Progenitor cell of endocrine pancreas (in vitro differentiated cells): ENCODE results near the gene DCC. TPM values are rescaled to one million over a fixed set of nuclear protein-coding genes. Genes with fewer than 3 reads are reported as not detected.

Experiments
- DNase-seq: peaks from one replicate; pipeline ENCODE4 v3.0.0; 2021; ENCODE audit warnings: low spot score; ENCODE audit not compliant: unreplicated experiment
- H3K27ac Mint-ChIP-seq: 2 replicates; pipeline ENCODE4 v1.8.0; 2021; ENCODE audit warnings: mild to moderate bottlenecking, moderate library complexity, mixed read lengths
- H3K27me3 Mint-ChIP-seq: 2 replicates; pipeline ENCODE4 v1.8.0; 2021; ENCODE audit warnings: mixed read lengths
- H3K36me3 Mint-ChIP-seq: 2 replicates; pipeline ENCODE4 v1.8.0; 2022; ENCODE audit warnings: mixed read lengths; ENCODE audit not compliant: insufficient read depth
- H3K4me1 Mint-ChIP-seq: 2 replicates; pipeline ENCODE4 v1.8.0; 2021; ENCODE audit warnings: low read depth, mixed read lengths
- H3K4me3 Mint-ChIP-seq: 2 replicates; pipeline ENCODE4 v1.8.0; 2021; ENCODE audit warnings: low read depth, mild to moderate bottlenecking, moderate library complexity, mixed read lengths
- H3K9me3 Mint-ChIP-seq: 2 replicates; pipeline ENCODE4 v1.8.0; 2021; ENCODE audit warnings: low read depth, mixed read lengths
- total RNA-seq: library from RNA; stranded (reverse); gene quantifications from 2 replicates; pipeline ENCODE4 v1.2.1, GENCODE V29; 2021
- TF ChIP-seq, protein P1 (sequence below): fragments of 200-600 bp; sonication (generic); IDR thresholded peaks from one replicate; pipeline ENCODE4 v1.5.0; 2021; ENCODE audit warnings: antibody characterized with exemption, mild to moderate bottlenecking; ENCODE audit not compliant: unreplicated experiment

DCC gene
- total RNA-seq, 1 donor from 2014 or later, result 8.4 TPM

DNA sequence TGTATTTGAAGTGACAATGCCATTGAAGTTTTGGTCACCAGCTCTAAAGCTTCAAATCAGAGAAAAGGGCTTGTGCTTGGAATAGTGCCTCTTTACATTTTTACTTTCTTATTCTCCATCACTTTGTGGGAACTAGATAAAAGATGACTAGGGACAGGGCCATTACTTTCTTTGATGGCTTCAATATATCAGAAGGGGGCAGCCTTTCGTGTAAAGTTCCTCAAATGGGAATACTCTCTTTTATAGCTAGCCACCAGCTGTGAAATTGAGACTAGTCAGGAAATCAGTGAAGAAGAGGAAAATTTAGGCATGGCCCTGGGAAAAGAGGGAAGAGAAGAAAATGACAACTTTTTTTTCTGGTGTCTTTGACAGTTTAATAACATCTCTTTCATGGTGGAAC is 242.5 kb downstream of the DCC start:
- no peak for DNase-seq
- no peak overlapping the region for H3K4me3 Mint-ChIP-seq
- peaks cover 5% of the 10 kb centered on the region for H3K27me3 Mint-ChIP-seq
- H3K27ac Mint-ChIP-seq, result no peak overlapping the region
- peaks cover 2% of the 10 kb centered on the region for H3K4me1 Mint-ChIP-seq
- no peaks in the 10 kb centered on the region for H3K9me3 Mint-ChIP-seq
- TF ChIP-seq, protein P1, sequence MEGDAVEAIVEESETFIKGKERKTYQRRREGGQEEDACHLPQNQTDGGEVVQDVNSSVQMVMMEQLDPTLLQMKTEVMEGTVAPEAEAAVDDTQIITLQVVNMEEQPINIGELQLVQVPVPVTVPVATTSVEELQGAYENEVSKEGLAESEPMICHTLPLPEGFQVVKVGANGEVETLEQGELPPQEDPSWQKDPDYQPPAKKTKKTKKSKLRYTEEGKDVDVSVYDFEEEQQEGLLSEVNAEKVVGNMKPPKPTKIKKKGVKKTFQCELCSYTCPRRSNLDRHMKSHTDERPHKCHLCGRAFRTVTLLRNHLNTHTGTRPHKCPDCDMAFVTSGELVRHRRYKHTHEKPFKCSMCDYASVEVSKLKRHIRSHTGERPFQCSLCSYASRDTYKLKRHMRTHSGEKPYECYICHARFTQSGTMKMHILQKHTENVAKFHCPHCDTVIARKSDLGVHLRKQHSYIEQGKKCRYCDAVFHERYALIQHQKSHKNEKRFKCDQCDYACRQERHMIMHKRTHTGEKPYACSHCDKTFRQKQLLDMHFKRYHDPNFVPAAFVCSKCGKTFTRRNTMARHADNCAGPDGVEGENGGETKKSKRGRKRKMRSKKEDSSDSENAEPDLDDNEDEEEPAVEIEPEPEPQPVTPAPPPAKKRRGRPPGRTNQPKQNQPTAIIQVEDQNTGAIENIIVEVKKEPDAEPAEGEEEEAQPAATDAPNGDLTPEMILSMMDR, result no peak
- no peaks in the 10 kb centered on the region for H3K36me3 Mint-ChIP-seq

DNA sequence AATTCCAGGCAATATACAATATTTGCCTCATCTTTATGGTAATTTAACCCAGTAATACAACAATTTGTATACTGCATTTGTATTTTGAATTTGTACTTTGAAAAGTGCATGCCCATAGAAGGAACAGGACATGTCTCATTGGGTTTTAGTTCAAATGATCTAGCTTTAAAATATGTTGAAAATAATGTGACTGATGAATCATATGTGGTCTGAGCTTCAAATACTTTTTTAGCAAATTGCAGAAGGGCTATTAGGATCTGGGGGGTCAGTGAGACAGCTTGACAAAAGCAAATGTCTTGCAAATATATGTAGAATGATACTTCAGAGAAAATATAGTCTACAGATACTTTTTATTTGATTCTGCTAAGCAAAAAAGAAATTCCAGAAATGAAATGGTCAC is 248.9 kb downstream of the DCC start:
- Mint-ChIP-seq H3K4me1 (peaks cover 2% of the 10 kb centered on the region), H3K36me3 (no peaks in the 10 kb centered on the region), H3K4me3 (no peak overlapping the region), H3K27ac (no peak overlapping the region), H3K9me3 (peaks cover 4% of the 10 kb centered on the region), H3K27me3 (peaks cover 3% of the 10 kb centered on the region)
- no peak for DNase-seq
- TF ChIP-seq, protein P1, result no peak

DNA sequence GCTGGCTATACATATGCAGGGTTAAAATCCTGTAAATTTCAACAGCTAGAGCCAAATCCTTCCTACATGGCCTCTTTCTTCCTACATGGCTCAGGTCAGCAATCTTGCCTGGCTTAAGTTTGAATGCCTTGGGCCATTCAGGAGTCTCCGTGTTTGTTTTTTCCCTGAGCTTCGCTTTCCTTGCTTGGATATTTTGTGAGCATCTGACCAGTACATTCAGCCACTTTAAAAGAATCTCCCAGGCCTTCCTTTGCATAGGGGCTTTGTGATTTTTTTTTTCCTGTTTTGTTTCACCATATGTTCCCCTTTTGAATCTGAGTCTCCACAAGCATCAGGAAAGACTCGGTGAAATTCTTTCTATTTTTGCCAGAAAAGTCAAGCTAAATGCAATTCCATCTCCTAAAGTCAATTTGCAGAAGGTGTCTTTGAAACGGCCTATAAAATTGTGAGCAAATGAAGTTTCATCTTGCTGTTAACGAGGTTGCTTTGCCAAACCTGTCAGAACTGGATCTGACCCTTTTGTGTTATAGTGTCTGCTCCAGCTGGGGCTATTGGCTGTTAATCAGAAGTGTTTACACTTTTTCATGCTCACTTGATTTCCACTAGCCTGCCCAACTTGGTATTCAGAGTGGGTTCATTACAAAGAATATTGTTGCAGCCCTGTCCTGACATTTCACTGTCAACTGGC is 256.9 kb downstream of the DCC start:
- no peak for DNase-seq
- no peaks in the 10 kb centered on the region for H3K36me3 Mint-ChIP-seq
- TF ChIP-seq, protein P1, result no peak
- peaks cover 16% of the 10 kb centered on the region for H3K4me1 Mint-ChIP-seq
- H3K9me3 Mint-ChIP-seq, result peaks cover 4% of the 10 kb centered on the region
- H3K27ac Mint-ChIP-seq, result no peak overlapping the region
- H3K27me3 Mint-ChIP-seq, result peaks cover 15% of the 10 kb centered on the region
- no peak overlapping the region for H3K4me3 Mint-ChIP-seq

DNA sequence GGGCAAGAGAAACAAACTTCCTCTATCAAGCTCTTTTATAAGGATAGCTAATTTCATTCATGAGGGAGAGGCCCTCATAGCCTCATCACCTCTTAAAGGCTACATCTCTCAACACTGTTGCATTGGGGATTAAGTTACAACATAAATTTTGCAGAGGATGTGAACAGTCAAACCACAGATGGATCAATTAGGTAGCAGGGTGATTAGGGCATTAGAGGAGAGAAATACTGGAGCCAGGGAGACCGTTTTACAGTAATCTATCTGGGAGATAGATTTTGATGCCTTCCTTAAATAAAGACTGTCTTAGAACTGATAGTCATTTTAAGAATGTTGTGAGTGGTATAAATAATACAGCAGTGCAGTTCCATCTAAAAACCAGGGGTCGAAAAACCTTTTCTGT is 258.9 kb downstream of the DCC start:
- Mint-ChIP-seq H3K4me1 (peaks cover 16% of the 10 kb centered on the region), H3K9me3 (no peaks in the 10 kb centered on the region), H3K27me3 (peaks cover 22% of the 10 kb centered on the region), H3K4me3 (no peak overlapping the region), H3K27ac (no peak overlapping the region), H3K36me3 (no peaks in the 10 kb centered on the region)
- no peak for DNase-seq
- TF ChIP-seq, protein P1, result no peak

DNA sequence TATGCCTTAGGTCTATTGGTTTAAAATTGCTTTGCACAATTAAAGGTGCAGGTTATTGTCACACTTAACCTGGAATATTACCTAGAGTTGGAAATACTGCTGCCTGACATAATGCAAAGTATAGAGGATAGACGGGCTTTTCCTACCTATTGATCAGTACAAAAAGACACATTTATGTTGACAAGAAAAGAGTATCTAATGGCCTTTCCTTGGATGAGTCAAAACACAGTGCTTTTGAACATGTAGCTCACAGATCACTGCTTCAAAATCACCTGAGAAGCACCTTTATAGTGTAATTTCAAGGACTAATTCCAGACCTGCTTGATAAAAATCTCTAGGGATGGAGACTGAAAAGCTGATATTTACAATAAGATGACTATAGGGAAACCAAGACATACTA is 262.8 kb downstream of the DCC start:
- H3K36me3 Mint-ChIP-seq, result no peaks in the 10 kb centered on the region
- TF ChIP-seq, protein P1, result no peak
- no peak for DNase-seq

More for the DNA sequence above, 262.8 kb downstream of the DCC start:
- H3K9me3 Mint-ChIP-seq, result no peaks in the 10 kb centered on the region
- H3K27ac Mint-ChIP-seq, result no peak overlapping the region
- peaks cover 6% of the 10 kb centered on the region for H3K4me1 Mint-ChIP-seq
- H3K27me3 Mint-ChIP-seq, result peaks cover 25% of the 10 kb centered on the region
- no peak overlapping the region for H3K4me3 Mint-ChIP-seq
